HL-60 (cell line): ENCODE results near the gene BAZ2B.

Source experiments
- DNase-seq, 2 experiments: peaks; one replicate each; pipeline ENCODE4 v3.0.0-alpha.2; 2010 to 2020; ENCODE audit warnings: low read depth in 1 of 2, low spot score in 1 of 2
- H3K27ac ChIP-seq: fragments of 250-450 bp; sonication (Bioruptor Pico); replicated peaks from 2 replicates; pipeline ENCODE4 v1.5.1; 2020; ENCODE audit warnings: mild to moderate bottlenecking, moderate library complexity
- H3K27me3 ChIP-seq: fragments of 250-450 bp; sonication (Bioruptor Pico); 2 replicates; pipeline ENCODE4 v1.5.1; 2021; ENCODE audit warnings: mild to moderate bottlenecking, moderate library complexity; ENCODE audit not compliant: insufficient read depth, poor library complexity, severe bottlenecking
- H3K4me3 ChIP-seq: replicated peaks from 2 replicates; pipeline ENCODE4 v1.5.1; 2011; ENCODE audit warnings: mild to moderate bottlenecking, control low read depth, low read length; ENCODE audit not compliant: insufficient read depth
- GABPA ChIP-seq: IDR thresholded peaks from 2 replicates; pipeline ENCODE4 v1.6.1; 2012; ENCODE audit warnings: low read depth
- POLR2AphosphoS5 ChIP-seq: IDR thresholded peaks from 2 replicates; pipeline ENCODE4 v1.6.1; 2012; ENCODE audit warnings: low read depth
- SPI1 ChIP-seq: IDR thresholded peaks from 2 replicates; pipeline ENCODE4 v1.6.1; 2012; ENCODE audit warnings: low read depth, mild to moderate bottlenecking, borderline replicate concordance
- TF ChIP-seq, protein P1 (sequence below): IDR thresholded peaks from 2 replicates; pipeline ENCODE4 v1.6.1; 2012; ENCODE audit warnings: low read depth; ENCODE audit not compliant: insufficient replicate concordance
- TF ChIP-seq, protein P2 (sequence below): IDR thresholded peaks from one replicate; pipeline ENCODE4 v1.5.1; 2011; ENCODE audit warnings: low read length, control low read depth, inconsistent platforms; ENCODE audit not compliant: insufficient read depth

The BAZ2B gene

DNA sequence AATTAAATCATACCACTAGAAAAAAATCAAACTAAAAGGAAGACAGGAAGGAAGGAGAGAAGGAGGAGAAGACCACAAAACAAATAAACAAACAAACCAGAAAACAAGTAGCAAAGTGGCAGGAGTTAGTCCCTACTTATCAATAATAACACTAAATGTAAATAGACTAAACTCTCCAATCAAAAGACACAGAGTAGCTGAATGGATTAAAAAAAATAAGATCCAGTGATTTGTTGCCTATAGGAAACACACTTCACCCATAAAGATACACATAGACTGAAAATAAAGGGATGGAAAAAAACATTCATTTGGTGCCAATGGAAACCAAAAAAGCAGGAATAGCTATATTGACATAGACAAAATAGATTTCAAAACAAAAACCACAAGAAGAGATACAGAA lies 23.4 kb upstream of the BAZ2B start:
- TF ChIP-seq, protein P1, sequence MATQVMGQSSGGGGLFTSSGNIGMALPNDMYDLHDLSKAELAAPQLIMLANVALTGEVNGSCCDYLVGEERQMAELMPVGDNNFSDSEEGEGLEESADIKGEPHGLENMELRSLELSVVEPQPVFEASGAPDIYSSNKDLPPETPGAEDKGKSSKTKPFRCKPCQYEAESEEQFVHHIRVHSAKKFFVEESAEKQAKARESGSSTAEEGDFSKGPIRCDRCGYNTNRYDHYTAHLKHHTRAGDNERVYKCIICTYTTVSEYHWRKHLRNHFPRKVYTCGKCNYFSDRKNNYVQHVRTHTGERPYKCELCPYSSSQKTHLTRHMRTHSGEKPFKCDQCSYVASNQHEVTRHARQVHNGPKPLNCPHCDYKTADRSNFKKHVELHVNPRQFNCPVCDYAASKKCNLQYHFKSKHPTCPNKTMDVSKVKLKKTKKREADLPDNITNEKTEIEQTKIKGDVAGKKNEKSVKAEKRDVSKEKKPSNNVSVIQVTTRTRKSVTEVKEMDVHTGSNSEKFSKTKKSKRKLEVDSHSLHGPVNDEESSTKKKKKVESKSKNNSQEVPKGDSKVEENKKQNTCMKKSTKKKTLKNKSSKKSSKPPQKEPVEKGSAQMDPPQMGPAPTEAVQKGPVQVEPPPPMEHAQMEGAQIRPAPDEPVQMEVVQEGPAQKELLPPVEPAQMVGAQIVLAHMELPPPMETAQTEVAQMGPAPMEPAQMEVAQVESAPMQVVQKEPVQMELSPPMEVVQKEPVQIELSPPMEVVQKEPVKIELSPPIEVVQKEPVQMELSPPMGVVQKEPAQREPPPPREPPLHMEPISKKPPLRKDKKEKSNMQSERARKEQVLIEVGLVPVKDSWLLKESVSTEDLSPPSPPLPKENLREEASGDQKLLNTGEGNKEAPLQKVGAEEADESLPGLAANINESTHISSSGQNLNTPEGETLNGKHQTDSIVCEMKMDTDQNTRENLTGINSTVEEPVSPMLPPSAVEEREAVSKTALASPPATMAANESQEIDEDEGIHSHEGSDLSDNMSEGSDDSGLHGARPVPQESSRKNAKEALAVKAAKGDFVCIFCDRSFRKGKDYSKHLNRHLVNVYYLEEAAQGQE, result no peak
- TF ChIP-seq POLR2AphosphoS5, result no peak
- TF ChIP-seq SPI1, result no peak
- TF ChIP-seq, protein P2, sequence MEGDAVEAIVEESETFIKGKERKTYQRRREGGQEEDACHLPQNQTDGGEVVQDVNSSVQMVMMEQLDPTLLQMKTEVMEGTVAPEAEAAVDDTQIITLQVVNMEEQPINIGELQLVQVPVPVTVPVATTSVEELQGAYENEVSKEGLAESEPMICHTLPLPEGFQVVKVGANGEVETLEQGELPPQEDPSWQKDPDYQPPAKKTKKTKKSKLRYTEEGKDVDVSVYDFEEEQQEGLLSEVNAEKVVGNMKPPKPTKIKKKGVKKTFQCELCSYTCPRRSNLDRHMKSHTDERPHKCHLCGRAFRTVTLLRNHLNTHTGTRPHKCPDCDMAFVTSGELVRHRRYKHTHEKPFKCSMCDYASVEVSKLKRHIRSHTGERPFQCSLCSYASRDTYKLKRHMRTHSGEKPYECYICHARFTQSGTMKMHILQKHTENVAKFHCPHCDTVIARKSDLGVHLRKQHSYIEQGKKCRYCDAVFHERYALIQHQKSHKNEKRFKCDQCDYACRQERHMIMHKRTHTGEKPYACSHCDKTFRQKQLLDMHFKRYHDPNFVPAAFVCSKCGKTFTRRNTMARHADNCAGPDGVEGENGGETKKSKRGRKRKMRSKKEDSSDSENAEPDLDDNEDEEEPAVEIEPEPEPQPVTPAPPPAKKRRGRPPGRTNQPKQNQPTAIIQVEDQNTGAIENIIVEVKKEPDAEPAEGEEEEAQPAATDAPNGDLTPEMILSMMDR, result no peak
- TF ChIP-seq GABPA, result no peak
- Histone ChIP-seq H3K27ac (no peak overlapping the region), H3K27me3 (no peaks in the 10 kb centered on the region), H3K4me3 (no peak overlapping the region)
- DNase-seq, result no peak

DNA sequence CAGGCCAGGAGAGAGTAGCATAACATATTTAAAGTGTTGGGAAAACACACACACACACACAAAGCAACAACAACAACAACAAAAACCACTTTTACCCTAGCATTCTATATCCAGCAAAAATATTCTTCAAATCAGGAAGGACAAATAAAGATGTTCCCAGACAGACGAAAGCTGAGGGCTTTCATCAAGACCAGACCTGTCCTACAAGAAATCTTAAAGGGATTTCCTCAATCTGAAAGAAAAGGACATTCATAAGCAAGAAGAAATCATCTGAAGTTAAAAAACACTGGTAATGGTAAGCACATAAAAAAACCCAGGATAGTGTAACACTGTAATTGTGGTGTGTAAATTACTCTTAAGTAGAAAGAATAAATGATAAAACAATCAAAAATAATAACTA lies 22.7 kb upstream of the BAZ2B start:
- TF ChIP-seq, protein P1, result no peak
- TF ChIP-seq GABPA, result no peak
- no peak for TF ChIP-seq POLR2AphosphoS5
- TF ChIP-seq SPI1, result no peak
- TF ChIP-seq, protein P2, result no peak
- no peaks in the 10 kb centered on the region for H3K27me3 ChIP-seq

DNA sequence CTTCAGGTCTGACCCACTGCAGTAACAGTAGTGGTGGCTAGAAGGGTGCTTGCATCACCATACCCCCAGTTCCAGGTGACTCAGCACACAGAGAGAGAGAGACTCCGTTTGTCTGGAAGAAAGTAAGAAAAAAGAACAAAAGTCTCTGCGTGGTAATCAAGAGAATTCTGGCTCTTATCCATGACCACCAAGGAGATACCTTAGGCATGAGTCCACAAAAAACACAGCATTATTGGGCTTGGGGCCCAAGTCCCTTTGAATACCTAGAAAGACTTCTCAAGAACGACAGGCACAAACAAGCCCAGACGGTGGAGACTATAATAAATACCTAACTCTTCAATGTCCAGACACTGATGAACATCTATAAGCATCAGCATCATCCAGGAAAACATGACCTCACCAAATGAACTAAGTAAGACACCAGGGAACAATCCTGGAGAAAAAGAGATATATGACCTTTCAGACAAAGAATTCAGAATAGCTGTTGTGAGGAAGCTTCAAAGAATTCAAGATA lies 21.7 kb upstream of the BAZ2B start:
- Histone ChIP-seq H3K27ac (no peak overlapping the region), H3K4me3 (no peak overlapping the region), H3K27me3 (no peaks in the 10 kb centered on the region)
- no peak for DNase-seq
- TF ChIP-seq, protein P2, result no peak
- TF ChIP-seq GABPA (no peak), POLR2AphosphoS5 (no peak), SPI1 (no peak)
- TF ChIP-seq, protein P1, result no peak

More for the DNA sequence above, 22.7 kb upstream of the BAZ2B start:
- Histone ChIP-seq H3K27ac (no peak overlapping the region), H3K4me3 (no peak overlapping the region)
- no peak for DNase-seq
